K562 (cell line): ENCODE data around the gene WWTR1.

Source experiments
- CBFA2T2 ChIP-seq: fragments of 450-650 bp; conservative IDR thresholded peaks from 2 replicates; pipeline ENCODE4 v1.6.1; 2017; ENCODE audit warnings: mild to moderate bottlenecking
- EHMT2 ChIP-seq: fragments of 450-650 bp; IDR thresholded peaks from 2 replicates; pipeline ENCODE4 v1.6.1; 2018; ENCODE audit warnings: antibody characterized with exemption
- GTF2F1 ChIP-seq: IDR thresholded peaks from 2 replicates; pipeline ENCODE4 v1.6.1; 2011; ENCODE audit warnings: low read depth, low read length, improper control_type of control experiment
- ZBTB1 ChIP-seq: sonication (generic); formaldehyde crosslinking; IDR thresholded peaks from 2 replicates; pipeline ENCODE4 v1.8.1; 2023; ENCODE audit warnings: missing genetic modification reagents, low read depth, mild to moderate bottlenecking, borderline replicate concordance
- ZBTB7A ChIP-seq: IDR thresholded peaks from 2 replicates; pipeline ENCODE4 v1.6.1; 2011; ENCODE audit warnings: low read depth, mild to moderate bottlenecking, low read length, moderate library complexity, borderline replicate concordance; ENCODE audit not compliant: control insufficient read depth

GRCh38 chr3:149472030-149472797 lies 185.6 kb downstream of the WWTR1 start:
- no peak for TF ChIP-seq ZBTB1 (CRISPR knock-in tag)
- no peak for TF ChIP-seq CBFA2T2
- no peak for TF ChIP-seq EHMT2
- TF ChIP-seq ZBTB7A, result no peak
- TF ChIP-seq GTF2F1, result no peak
